ENCODE data around the gene OR2C3. TPM values are rescaled to one million over a fixed set of nuclear protein-coding genes. Genes with fewer than 3 reads are reported as not detected.

Gene OR2C3
- total and polyA plus RNA-seq, 2 of the 8 experiments (the other 6 are each of a cell fraction or from before 2014, with no cell fraction given): not detected

GRCh38 chr1:247548769-247549182 is 12.5 kb upstream of the OR2C3 start, which contains the start of gene GCSAML (continued):
- TF ChIP-seq CEBPB (IDR thresholded peaks at IDR 0.05; ENCODE audit: low read depth, low read length) (no peak), KDM4A (IDR thresholded peaks at IDR 0.05; ENCODE audit: low read depth, low read length, severe bottlenecking) (no peak), POLR2A (IDR thresholded peaks at IDR 0.05; ENCODE audit: control extremely low read depth in 1 of 2, low read depth in 2 of 2, low read length in 2 of 2) (no peak)

Measured in H1 (cell line).